NK-92 treated with Interleukin-12 subunit alpha and Interleukin-12 subunit beta, amount 100 ng/mL, for 24 hours (cell line): ENCODE data around the gene IGFBP5.

Experiments
- DNase-seq: peaks from one replicate; lab custom pipeline; 2025; lab: John Stamatoyannopoulos, UW

The IGFBP5 gene

GRCh38 chr2:216714376-216714775 is 19.0 kb upstream of the IGFBP5 start:
- DNase-seq = no peak

- no peak for DNase-seq
Measured at GRCh38 chr2:216713691-216714336, 18.5 kb upstream of the IGFBP5 start.

GRCh38 chr2:216711348-216711747 is 16.0 kb upstream of the IGFBP5 start:
- DNase-seq = no peak

- no peak for DNase-seq
Measured at GRCh38 chr2:216710551-216711301, 15.4 kb upstream of the IGFBP5 start.

- DNase-seq = no peak
Measured at GRCh38 chr2:216702756-216703155, 7.4 kb upstream of the IGFBP5 start.

- no peak for DNase-seq
Measured at GRCh38 chr2:216701544-216701943, 6.2 kb upstream of the IGFBP5 start.

- no peak for DNase-seq
Measured at GRCh38 chr2:216700781-216701180, 5.4 kb upstream of the IGFBP5 start.

- no peak for DNase-seq
Measured at GRCh38 chr2:216700088-216700567, 4.8 kb upstream of the IGFBP5 start.

GRCh38 chr2:216698895-216699294 is 3.5 kb upstream of the IGFBP5 start:
- no peak for DNase-seq

- no peak for DNase-seq
Measured at GRCh38 chr2:216698293-216698692, 2.9 kb upstream of the IGFBP5 start.

- DNase-seq = no peak
Measured at GRCh38 chr2:216696751-216697560, 1.6 kb upstream of the IGFBP5 start.

GRCh38 chr2:216696321-216696720 is 972 bp upstream of the IGFBP5 start:
- DNase-seq = no peak

GRCh38 chr2:216694826-216695217 is 527 bp downstream of the IGFBP5 start:
- DNase-seq = no peak

- no peak for DNase-seq
Measured at GRCh38 chr2:216694082-216694825, 1.1 kb downstream of the IGFBP5 start.

- no peak for DNase-seq
Measured at GRCh38 chr2:216693414-216694080, 1.8 kb downstream of the IGFBP5 start.

- peak; percentile 35 for DNase-seq
Measured at GRCh38 chr2:216692636-216693413, 2.5 kb downstream of the IGFBP5 start.

GRCh38 chr2:216690853-216691741 is 4.3 kb downstream of the IGFBP5 start:
- no peak for DNase-seq

GRCh38 chr2:216690456-216690852 is 4.9 kb downstream of the IGFBP5 start:
- no peak for DNase-seq

GRCh38 chr2:216689397-216689796 is 6.0 kb downstream of the IGFBP5 start:
- DNase-seq = no peak
